ENCODE measurements around the gene EID2. TPM values are rescaled to one million over a fixed set of nuclear protein-coding genes. Genes with fewer than 3 reads are reported as not detected.

EID2 gene

GRCh38 chr19:39498798-39499642 is 40.9 kb downstream of the EID2 start, which contains the start of gene DLL3:
TSS of gene DLL3 (plus strand) at chr19:39498947. CDS start at chr19:39498975, 28 bp downstream.
- Histone ChIP-seq H3K4me1 (ENCODE audit: control insufficient read depth, insufficient read depth, low read length) (peaks cover 13% of the 10 kb centered on the region), H3K4me3 (ENCODE audit: low read length) (peak within 1 kb of the TSS; percentile 47), H3K36me3 (ENCODE audit: insufficient read depth, low read length) (no peaks in the 10 kb centered on the region), H3K9ac (ENCODE audit: low read depth, low read length) (no peak within 1 kb of the TSS), H3K4me2 (ENCODE audit: low read length) (peak within 1 kb of the TSS; percentile 75), H3K27me3 (ENCODE audit: control insufficient read depth, insufficient read depth, low read length) (peaks cover 44% of the 10 kb centered on the region), H3K9me3 (replicated peaks; ENCODE audit: low read length) (no peaks in the 10 kb centered on the region)

DNA sequence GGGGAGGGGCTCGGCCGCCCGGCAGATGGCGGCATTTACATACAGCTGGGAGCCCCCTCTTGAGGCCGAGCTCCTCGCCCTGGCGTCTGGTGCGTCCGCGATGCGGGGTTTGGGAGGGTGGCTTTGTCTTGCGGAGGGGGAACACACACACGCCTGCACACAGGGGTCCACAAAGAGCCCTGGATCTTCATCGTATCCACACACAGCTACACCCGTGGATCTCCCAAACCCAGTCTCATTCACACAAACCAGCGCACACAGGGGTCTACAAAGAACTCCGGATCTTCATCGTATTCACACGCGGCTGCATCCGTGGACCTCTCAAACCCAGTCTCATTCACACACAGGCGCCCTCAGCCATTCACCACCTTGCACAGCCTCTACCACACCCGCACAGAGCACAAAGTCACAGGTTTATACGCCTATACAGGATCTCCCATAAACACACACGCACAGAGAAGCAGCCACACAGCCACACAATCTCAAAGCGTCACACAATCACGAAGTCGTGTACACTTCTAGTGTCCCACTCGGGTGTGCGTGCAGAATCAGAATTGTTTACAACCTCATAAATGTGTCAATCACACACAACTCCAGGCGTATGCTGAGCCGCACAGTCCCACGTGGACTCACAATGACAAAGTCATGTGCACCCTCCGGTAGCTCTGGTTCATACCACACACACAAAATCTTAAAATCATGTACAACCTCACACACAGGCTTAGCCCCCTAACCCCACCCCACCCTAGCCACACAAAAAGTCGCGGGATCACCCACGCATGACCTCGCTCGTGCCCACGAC is 41.8 kb downstream of the EID2 start:
- Histone ChIP-seq H3K4me2 (ENCODE audit: low read length) (peak overlapping the region; percentile 75), H3K9ac (ENCODE audit: low read depth, low read length) (no peak overlapping the region), H3K27me3 (ENCODE audit: control insufficient read depth, insufficient read depth, low read length) (peaks cover 38% of the 10 kb centered on the region), H3K36me3 (ENCODE audit: insufficient read depth, low read length) (no peaks in the 10 kb centered on the region), H3K9me3 (replicated peaks; ENCODE audit: low read length) (no peaks in the 10 kb centered on the region), H3K4me3 (ENCODE audit: low read length) (peak overlapping the region; percentile 47), H3K4me1 (ENCODE audit: control insufficient read depth, insufficient read depth, low read length) (peaks cover 13% of the 10 kb centered on the region)

- H3K4me2 ChIP-seq (ENCODE audit: low read length): peak overlapping the region; percentile 75
- peaks cover 13% of the 10 kb centered on the region for H3K4me1 ChIP-seq (ENCODE audit: control insufficient read depth, insufficient read depth, low read length)
- H3K9ac ChIP-seq (ENCODE audit: low read depth, low read length): no peak overlapping the region
- no peaks in the 10 kb centered on the region for H3K36me3 ChIP-seq (ENCODE audit: insufficient read depth, low read length)
- peak overlapping the region; percentile 47 for H3K4me3 ChIP-seq (ENCODE audit: low read length)
- H3K27me3 ChIP-seq (ENCODE audit: control insufficient read depth, insufficient read depth, low read length): peaks cover 36% of the 10 kb centered on the region
- no peaks in the 10 kb centered on the region for H3K9me3 ChIP-seq (replicated peaks; ENCODE audit: low read length)
Measured at GRCh38 chr19:39497701-39497995, 42.3 kb downstream of the EID2 start.

- H3K9me3 ChIP-seq (replicated peaks; ENCODE audit: low read length): no peaks in the 10 kb centered on the region
- no peak overlapping the region for H3K9ac ChIP-seq (ENCODE audit: low read depth, low read length)
- H3K36me3 ChIP-seq (ENCODE audit: insufficient read depth, low read length): peaks cover 4% of the 10 kb centered on the region
- H3K4me2 ChIP-seq (ENCODE audit: low read length): no peak overlapping the region
- H3K27me3 ChIP-seq (ENCODE audit: control insufficient read depth, insufficient read depth, low read length): peaks cover 36% of the 10 kb centered on the region
- no peak overlapping the region for H3K4me3 ChIP-seq (ENCODE audit: low read length)
- peaks cover 13% of the 10 kb centered on the region for H3K4me1 ChIP-seq (ENCODE audit: control insufficient read depth, insufficient read depth, low read length)
Measured at GRCh38 chr19:39496063-39496462, 43.9 kb downstream of the EID2 start.

DNA sequence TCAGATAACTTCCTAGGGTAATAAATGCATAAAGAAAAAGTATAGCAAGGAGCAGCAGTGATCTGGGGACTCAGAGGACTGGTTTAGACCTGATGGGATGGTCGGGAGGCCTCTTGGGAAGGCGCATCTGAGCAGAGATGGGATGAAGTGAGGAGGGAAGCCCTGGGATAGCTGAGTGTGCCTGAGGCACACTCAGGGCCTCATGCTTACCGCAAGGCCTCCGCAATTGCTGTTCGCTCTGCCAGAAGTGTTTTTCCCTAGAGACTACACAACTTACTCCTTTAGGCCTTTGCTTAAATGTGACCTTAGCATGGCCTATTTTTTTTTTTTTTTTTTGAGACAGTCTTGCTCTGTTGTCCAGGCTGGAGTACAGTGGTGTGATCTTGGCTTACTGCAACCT is 45.3 kb downstream of the EID2 start:
- Histone ChIP-seq H3K9me3 (replicated peaks; ENCODE audit: low read length) (no peaks in the 10 kb centered on the region), H3K36me3 (ENCODE audit: insufficient read depth, low read length) (peaks cover 13% of the 10 kb centered on the region), H3K4me3 (ENCODE audit: low read length) (no peak overlapping the region), H3K4me1 (ENCODE audit: control insufficient read depth, insufficient read depth, low read length) (peaks cover 13% of the 10 kb centered on the region), H3K4me2 (ENCODE audit: low read length) (no peak overlapping the region), H3K9ac (ENCODE audit: low read depth, low read length) (no peak overlapping the region), H3K27me3 (ENCODE audit: control insufficient read depth, insufficient read depth, low read length) (peaks cover 25% of the 10 kb centered on the region)

DNA sequence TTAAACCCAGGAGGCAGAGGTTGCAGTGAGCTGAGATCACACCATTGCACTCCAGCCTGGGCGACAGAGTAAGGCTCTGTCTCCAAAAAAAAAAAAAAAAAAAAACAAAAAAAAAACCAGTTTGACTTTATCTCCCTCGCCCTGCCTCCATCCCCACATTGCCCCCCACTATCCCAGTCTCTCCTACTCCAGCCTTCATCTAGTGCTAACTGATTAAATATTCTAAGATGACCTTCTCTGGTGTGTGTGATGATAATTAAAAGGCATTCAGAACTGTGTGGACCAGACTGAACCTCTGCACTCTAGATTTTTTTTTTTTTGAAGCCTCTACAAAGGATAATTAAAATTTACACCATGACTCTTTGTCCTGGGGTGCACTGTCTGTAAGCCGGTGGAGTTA is 47.2 kb downstream of the EID2 start:
- Histone ChIP-seq H3K36me3 (ENCODE audit: insufficient read depth, low read length) (peaks cover 30% of the 10 kb centered on the region), H3K9me3 (replicated peaks; ENCODE audit: low read length) (no peaks in the 10 kb centered on the region), H3K4me1 (ENCODE audit: control insufficient read depth, insufficient read depth, low read length) (peaks cover 2% of the 10 kb centered on the region), H3K27me3 (ENCODE audit: control insufficient read depth, insufficient read depth, low read length) (peaks cover 8% of the 10 kb centered on the region), H3K4me2 (ENCODE audit: low read length) (no peak overlapping the region), H3K9ac (ENCODE audit: low read depth, low read length) (no peak overlapping the region), H3K4me3 (ENCODE audit: low read length) (no peak overlapping the region)

GRCh38 chr19:39492225-39492624 is 47.7 kb downstream of the EID2 start:
- Histone ChIP-seq H3K36me3 (ENCODE audit: insufficient read depth, low read length) (peaks cover 32% of the 10 kb centered on the region), H3K9me3 (replicated peaks; ENCODE audit: low read length) (no peaks in the 10 kb centered on the region), H3K4me2 (ENCODE audit: low read length) (no peak overlapping the region), H3K9ac (ENCODE audit: low read depth, low read length) (no peak overlapping the region), H3K27me3 (ENCODE audit: control insufficient read depth, insufficient read depth, low read length) (peaks cover 3% of the 10 kb centered on the region), H3K4me3 (ENCODE audit: low read length) (no peak overlapping the region), H3K4me1 (ENCODE audit: control insufficient read depth, insufficient read depth, low read length) (no peaks in the 10 kb centered on the region)

GRCh38 chr19:39489756-39490155 is 50.2 kb downstream of the EID2 start:
- Histone ChIP-seq H3K9me3 (replicated peaks; ENCODE audit: low read length) (no peaks in the 10 kb centered on the region), H3K27me3 (ENCODE audit: control insufficient read depth, insufficient read depth, low read length) (no peaks in the 10 kb centered on the region), H3K4me2 (ENCODE audit: low read length) (no peak overlapping the region), H3K4me3 (ENCODE audit: low read length) (no peak overlapping the region), H3K4me1 (ENCODE audit: control insufficient read depth, insufficient read depth, low read length) (no peaks in the 10 kb centered on the region), H3K9ac (ENCODE audit: low read depth, low read length) (no peak overlapping the region), H3K36me3 (ENCODE audit: insufficient read depth, low read length) (peaks cover 48% of the 10 kb centered on the region)

Small RNAs within 50 kb of the gene (small RNA-seq; reads per million reads assigned to genes)
- not detected for gene RPS29P24
